ENCODE results near the gene BABAM2.

GRCh38 chr2:28350196-28350595, 459.7 kb downstream of the BABAM2 start:
- TF ChIP-seq, protein P1, sequence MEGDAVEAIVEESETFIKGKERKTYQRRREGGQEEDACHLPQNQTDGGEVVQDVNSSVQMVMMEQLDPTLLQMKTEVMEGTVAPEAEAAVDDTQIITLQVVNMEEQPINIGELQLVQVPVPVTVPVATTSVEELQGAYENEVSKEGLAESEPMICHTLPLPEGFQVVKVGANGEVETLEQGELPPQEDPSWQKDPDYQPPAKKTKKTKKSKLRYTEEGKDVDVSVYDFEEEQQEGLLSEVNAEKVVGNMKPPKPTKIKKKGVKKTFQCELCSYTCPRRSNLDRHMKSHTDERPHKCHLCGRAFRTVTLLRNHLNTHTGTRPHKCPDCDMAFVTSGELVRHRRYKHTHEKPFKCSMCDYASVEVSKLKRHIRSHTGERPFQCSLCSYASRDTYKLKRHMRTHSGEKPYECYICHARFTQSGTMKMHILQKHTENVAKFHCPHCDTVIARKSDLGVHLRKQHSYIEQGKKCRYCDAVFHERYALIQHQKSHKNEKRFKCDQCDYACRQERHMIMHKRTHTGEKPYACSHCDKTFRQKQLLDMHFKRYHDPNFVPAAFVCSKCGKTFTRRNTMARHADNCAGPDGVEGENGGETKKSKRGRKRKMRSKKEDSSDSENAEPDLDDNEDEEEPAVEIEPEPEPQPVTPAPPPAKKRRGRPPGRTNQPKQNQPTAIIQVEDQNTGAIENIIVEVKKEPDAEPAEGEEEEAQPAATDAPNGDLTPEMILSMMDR (conservative IDR thresholded peaks at IDR 0.05): no peak
- TF ChIP-seq EZH2 (IDR thresholded peaks at IDR 0.05; ENCODE audit: low read depth): no peak
